Activated T-helper 17 cell treated with anti-CD3 and anti-CD28 coated beads, Interleukin-2, amount 50 U/mL, for 72 hours (primary cell): ENCODE measurements around the gene ATP9B. TPM values are rescaled to one million over a fixed set of nuclear protein-coding genes. Genes with fewer than 3 reads are reported as not detected.
"Not testable (repeated sequence)": the region's sequence is repeated elsewhere in the genome, so short reads cannot be mapped to it uniquely, and the experiment has no call there.

ENCODE experiments used
- ATAC-seq: fragments of 150-1000 bp; cut with Tn5 transposase; replicated peaks from 2 replicates; pipeline ENCODE4 v1.10.0; 2021; ENCODE audit warnings: mild to moderate bottlenecking, moderate library complexity
- H3K27ac Mint-ChIP-seq: one replicate; pipeline ENCODE4 v1.8.0; 2022; ENCODE audit warnings: mixed read lengths
- H3K27me3 Mint-ChIP-seq: one replicate; pipeline ENCODE4 v1.8.0; 2022; ENCODE audit warnings: mixed read lengths
- H3K36me3 Mint-ChIP-seq: one replicate; pipeline ENCODE4 v1.8.0; 2022; ENCODE audit warnings: low read depth, mild to moderate bottlenecking, mixed read lengths
- H3K4me1 Mint-ChIP-seq: one replicate; pipeline ENCODE4 v1.8.0; 2022; ENCODE audit warnings: mixed read lengths
- H3K4me3 Mint-ChIP-seq: one replicate; pipeline ENCODE4 v1.8.0; 2022; ENCODE audit warnings: mild to moderate bottlenecking, mixed read lengths
- H3K9me3 Mint-ChIP-seq: one replicate; pipeline ENCODE4 v1.8.0; 2022; ENCODE audit warnings: mixed read lengths
- total RNA-seq, 2 donors: library from RNA; stranded (reverse); gene quantifications; one replicate each; pipeline ENCODE4 v1.2.3, GENCODE V29; 2022

The ATP9B gene
- total RNA-seq, 2 donors from 2014 or later: 23.3 to 29.4 TPM

GRCh38 chr18:79305911-79306310, 236.7 kb downstream of the ATP9B start:
- Mint-ChIP-seq H3K27ac (no peak overlapping the region), H3K4me3 (no peak overlapping the region), H3K4me1 (peaks cover 5% of the 10 kb centered on the region), H3K36me3 (peaks cover 71% of the 10 kb centered on the region), H3K27me3 (no peaks in the 10 kb centered on the region), H3K9me3 (no peaks in the 10 kb centered on the region)
- no peak for ATAC-seq

GRCh38 chr18:79309614-79310358, 240.6 kb downstream of the ATP9B start:
- H3K36me3 Mint-ChIP-seq: peaks cover 81% of the 10 kb centered on the region
- no peaks in the 10 kb centered on the region for H3K27me3 Mint-ChIP-seq
- H3K4me1 Mint-ChIP-seq: peaks cover 5% of the 10 kb centered on the region
- H3K27ac Mint-ChIP-seq: no peak overlapping the region
- no peaks in the 10 kb centered on the region for H3K9me3 Mint-ChIP-seq
- no peak overlapping the region for H3K4me3 Mint-ChIP-seq
- ATAC-seq: no peak

- no peak overlapping the region for H3K27ac Mint-ChIP-seq
- no peaks in the 10 kb centered on the region for H3K27me3 Mint-ChIP-seq
- ATAC-seq: no peak
- no peak overlapping the region for H3K4me3 Mint-ChIP-seq
- H3K9me3 Mint-ChIP-seq: no peaks in the 10 kb centered on the region
- H3K4me1 Mint-ChIP-seq: peaks cover 8% of the 10 kb centered on the region
- H3K36me3 Mint-ChIP-seq: peaks cover 71% of the 10 kb centered on the region
Observed at GRCh38 chr18:79314838-79315388, 245.7 kb downstream of the ATP9B start.

- H3K4me1 Mint-ChIP-seq: peaks cover 8% of the 10 kb centered on the region
Observed at GRCh38 chr18:79315596-79315995, 246.4 kb downstream of the ATP9B start.

GRCh38 chr18:79317703-79318102, 248.5 kb downstream of the ATP9B start:
- Mint-ChIP-seq H3K36me3 (peaks cover 56% of the 10 kb centered on the region), H3K4me3 (no peak overlapping the region), H3K27ac (peak overlapping the region; percentile 67), H3K27me3 (no peaks in the 10 kb centered on the region), H3K4me1 (peaks cover 8% of the 10 kb centered on the region), H3K9me3 (no peaks in the 10 kb centered on the region)
- no peak for ATAC-seq

More at GRCh38 chr18:79315596-79315995, 246.4 kb downstream of the ATP9B start:
- peaks cover 64% of the 10 kb centered on the region for H3K36me3 Mint-ChIP-seq
- H3K27ac Mint-ChIP-seq: no peak overlapping the region
- no peak overlapping the region for H3K4me3 Mint-ChIP-seq
- no peaks in the 10 kb centered on the region for H3K27me3 Mint-ChIP-seq
- no peak for ATAC-seq
- H3K9me3 Mint-ChIP-seq: no peaks in the 10 kb centered on the region

GRCh38 chr18:79318142-79318673, 249.0 kb downstream of the ATP9B start:
- H3K4me3 Mint-ChIP-seq: no peak overlapping the region
- no peaks in the 10 kb centered on the region for H3K9me3 Mint-ChIP-seq
- no peaks in the 10 kb centered on the region for H3K27me3 Mint-ChIP-seq
- H3K27ac Mint-ChIP-seq: peak overlapping the region; percentile 67
- H3K36me3 Mint-ChIP-seq: peaks cover 53% of the 10 kb centered on the region
- ATAC-seq: no peak
- peaks cover 8% of the 10 kb centered on the region for H3K4me1 Mint-ChIP-seq

GRCh38 chr18:79320216-79320850, 251.1 kb downstream of the ATP9B start:
- H3K4me1 Mint-ChIP-seq: peaks cover 8% of the 10 kb centered on the region
- no peak overlapping the region for H3K27ac Mint-ChIP-seq
- no peaks in the 10 kb centered on the region for H3K9me3 Mint-ChIP-seq
- no peak for ATAC-seq
- H3K27me3 Mint-ChIP-seq: no peaks in the 10 kb centered on the region
- H3K36me3 Mint-ChIP-seq: peaks cover 43% of the 10 kb centered on the region
- H3K4me3 Mint-ChIP-seq: no peak overlapping the region

GRCh38 chr18:79321625-79322405, 252.6 kb downstream of the ATP9B start:
- no peak for ATAC-seq
- H3K4me3 Mint-ChIP-seq: no peak overlapping the region
- peaks cover 32% of the 10 kb centered on the region for H3K36me3 Mint-ChIP-seq
- H3K27ac Mint-ChIP-seq: no peak overlapping the region
- no peaks in the 10 kb centered on the region for H3K27me3 Mint-ChIP-seq
- H3K9me3 Mint-ChIP-seq: peaks cover under 1% of the 10 kb centered on the region
- peaks cover 9% of the 10 kb centered on the region for H3K4me1 Mint-ChIP-seq

- Mint-ChIP-seq H3K4me3 (no peak overlapping the region), H3K9me3 (peaks cover 4% of the 10 kb centered on the region), H3K36me3 (peaks cover 32% of the 10 kb centered on the region), H3K4me1 (peaks cover 13% of the 10 kb centered on the region), H3K27ac (no peak overlapping the region), H3K27me3 (no peaks in the 10 kb centered on the region)
- no peak for ATAC-seq
Observed at GRCh38 chr18:79322441-79322840, 253.2 kb downstream of the ATP9B start.

- peaks cover 5% of the 10 kb centered on the region for H3K4me1 Mint-ChIP-seq
- H3K36me3 Mint-ChIP-seq: peaks cover 27% of the 10 kb centered on the region
- ATAC-seq: no peak
- no peaks in the 10 kb centered on the region for H3K27me3 Mint-ChIP-seq
- H3K4me3 Mint-ChIP-seq: no peak overlapping the region
- H3K9me3 Mint-ChIP-seq: peaks cover 4% of the 10 kb centered on the region
- no peak overlapping the region for H3K27ac Mint-ChIP-seq
Observed at GRCh38 chr18:79323471-79323870, 254.3 kb downstream of the ATP9B start.

GRCh38 chr18:79326413-79327198, 257.4 kb downstream of the ATP9B start:
- no peak for ATAC-seq
- Mint-ChIP-seq H3K36me3 (peaks cover 32% of the 10 kb centered on the region), H3K4me1 (peaks cover 5% of the 10 kb centered on the region), H3K4me3 (no peak overlapping the region), H3K27ac (peak overlapping the region; percentile 31), H3K9me3 (peaks cover 4% of the 10 kb centered on the region), H3K27me3 (no peaks in the 10 kb centered on the region)

GRCh38 chr18:79327199-79327721, 258.1 kb downstream of the ATP9B start:
- Mint-ChIP-seq H3K4me1 (peaks cover 5% of the 10 kb centered on the region), H3K36me3 (peaks cover 35% of the 10 kb centered on the region), H3K9me3 (peaks cover 4% of the 10 kb centered on the region), H3K27ac (peak overlapping the region; percentile 31), H3K4me3 (no peak overlapping the region), H3K27me3 (no peaks in the 10 kb centered on the region)
- ATAC-seq: no peak

- not testable (repeated sequence) for H3K4me3 Mint-ChIP-seq, H3K27ac Mint-ChIP-seq, ATAC-seq, H3K27me3 Mint-ChIP-seq, H3K4me1 Mint-ChIP-seq, H3K9me3 Mint-ChIP-seq
- H3K36me3 Mint-ChIP-seq: peaks cover 41% of the 10 kb centered on the region
Observed at GRCh38 chr18:79327915-79328314, 258.7 kb downstream of the ATP9B start.
